Non-pigmented ciliary epithelial cell (primary cell): ENCODE measurements around the gene RPS15.

Experiments
- DNase-seq: peaks from one replicate; pipeline ENCODE4 v3.0.0-alpha.2; 2010; ENCODE audit warnings: low read depth

Gene RPS15

GRCh38 chr19:1420590-1420989, 17.6 kb upstream of the RPS15 start:
- no peak for DNase-seq

- DNase-seq: no peak
Observed at GRCh38 chr19:1421218-1421957, 16.8 kb upstream of the RPS15 start.

GRCh38 chr19:1421958-1422305, 16.3 kb upstream of the RPS15 start:
- no peak for DNase-seq

GRCh38 chr19:1422360-1422759, 15.8 kb upstream of the RPS15 start:
- no peak for DNase-seq

- no peak for DNase-seq
Observed at GRCh38 chr19:1422943-1423342, 15.3 kb upstream of the RPS15 start.

GRCh38 chr19:1423436-1424191, 14.6 kb upstream of the RPS15 start:
- no peak for DNase-seq

GRCh38 chr19:1424192-1424955, 13.8 kb upstream of the RPS15 start:
- DNase-seq: no peak

GRCh38 chr19:1425102-1425837, 12.9 kb upstream of the RPS15 start:
- DNase-seq: no peak

GRCh38 chr19:1425902-1426301, 12.3 kb upstream of the RPS15 start:
- DNase-seq: no peak

GRCh38 chr19:1426736-1427135, 11.5 kb upstream of the RPS15 start:
- no peak for DNase-seq

- DNase-seq: no peak
Observed at GRCh38 chr19:1427221-1427920, 10.8 kb upstream of the RPS15 start.

GRCh38 chr19:1428738-1429391, 9.3 kb upstream of the RPS15 start:
- no peak for DNase-seq

- DNase-seq: no peak
Observed at GRCh38 chr19:1429750-1430149, 8.4 kb upstream of the RPS15 start.

GRCh38 chr19:1430246-1430645, 8.0 kb upstream of the RPS15 start:
- no peak for DNase-seq

GRCh38 chr19:1431759-1432506, 6.3 kb upstream of the RPS15 start:
- DNase-seq: no peak

- no peak for DNase-seq
Observed at GRCh38 chr19:1432507-1432887, 5.7 kb upstream of the RPS15 start.

- no peak for DNase-seq
Observed at GRCh38 chr19:1433119-1434039, 4.8 kb upstream of the RPS15 start.

GRCh38 chr19:1434040-1434366, 4.2 kb upstream of the RPS15 start:
- no peak for DNase-seq

- no peak for DNase-seq
Observed at GRCh38 chr19:1434577-1435060, 3.6 kb upstream of the RPS15 start.
